GM12878 (cell line): ENCODE results near the gene STAT3. TPM values are rescaled to one million over a fixed set of nuclear protein-coding genes. Genes with fewer than 3 reads are reported as not detected.

Source experiments
- ATAC-seq: fragments of 200-7000 bp; cut with Tn5 transposase; 3 replicates; pipeline ENCODE4 v1.9.1; 2020; ENCODE audit warnings: mild to moderate bottlenecking, moderate library complexity
- BruUV-seq: library from RNA; stranded (reverse); fragments of 400-500 nt; replicated peaks from 2 replicates; lab custom pipeline; 2021; lab: Mats Ljungman, UMichigan
- CTCF ChIA-PET: fragments of 300-600 bp; sonication (Branson Sonifier 250); formaldehyde crosslinking; extraction: SDS; loops from one replicate; lab custom pipeline; 2021; ENCODE audit warnings: inconsistent platforms; lab: Yijun Ruan, JAX
- POLR2A ChIA-PET: fragments of 350-600 bp; formaldehyde crosslinking; extraction: SDS; loops from one replicate; lab custom pipeline; 2021; ENCODE audit warnings: inconsistent platforms; lab: Charles Lee
- RAD21 ChIA-PET: fragments of 300-600 bp; sonication (Branson Sonifier 250); formaldehyde crosslinking; loops from one replicate; lab custom pipeline; 2023; ENCODE audit warnings: antibody characterized with exemption; ENCODE audit not compliant: unreplicated experiment; lab: Charles Lee
- SMC1A ChIA-PET: fragments of 300-600 bp; sonication (Branson Sonifier 250); formaldehyde crosslinking; loops from one replicate; lab custom pipeline; 2023; ENCODE audit not compliant: unreplicated experiment, uncharacterized antibody; lab: Charles Lee
- DNase-seq: peaks from one replicate; pipeline ENCODE4 v3.0.0-alpha.2; 2011; ENCODE audit warnings: low read depth, low spot score
- FAIRE-seq: peaks from 3 replicates; lab custom pipeline; 2011; peaks lifted over from hg19 to GRCh38; lab: Jason Lieb, UNC
- H2AFZ ChIP-seq: 2 replicates; pipeline ENCODE4 v1.6.0; 2011; ENCODE audit warnings: low read depth, low read length, control low read depth; ENCODE audit not compliant: control insufficient read depth
- H3K27ac ChIP-seq: 2 replicates; pipeline ENCODE4 v1.5.1; 2011; ENCODE audit warnings: control low read depth; ENCODE audit not compliant: control insufficient read depth, insufficient read depth
- H3K27me3 ChIP-seq, 2 experiments: replicated peaks in 1 of 2; 2 replicates each; pipeline versions ENCODE4 v1.6.0 to v1.6.1; 2011; ENCODE audit warnings: low read length in 1 of 2; ENCODE audit not compliant: control insufficient read depth in 2 of 2, insufficient read depth in 2 of 2
- H3K36me3 ChIP-seq, 2 experiments: 2 replicates each; pipeline ENCODE4 v1.5.1; 2011; ENCODE audit warnings: low read length in 1 of 2; ENCODE audit not compliant: control insufficient read depth in 2 of 2, insufficient read depth in 2 of 2
- H3K4me1 ChIP-seq: 2 replicates; pipeline ENCODE4 v1.6.1; 2011; ENCODE audit warnings: mild to moderate bottlenecking, low read length, moderate library complexity, mixed read lengths; ENCODE audit not compliant: control insufficient read depth, insufficient read depth
- H3K4me2 ChIP-seq: 2 replicates; pipeline ENCODE4 v1.6.0; 2011; ENCODE audit warnings: control low read depth; ENCODE audit not compliant: control insufficient read depth, insufficient read depth
- H3K4me3 ChIP-seq: fragments of 200-600 bp; sonication (generic); 2 replicates; pipeline ENCODE4 v1.5.1; 2016
- H3K79me2 ChIP-seq: 2 replicates; pipeline ENCODE4 v1.6.0; 2011; ENCODE audit warnings: low read length; ENCODE audit not compliant: control insufficient read depth, insufficient read depth
- H3K9ac ChIP-seq: 2 replicates; pipeline ENCODE4 v1.8.0; 2011; ENCODE audit warnings: low read length, control low read depth, mixed read lengths; ENCODE audit not compliant: control insufficient read depth, insufficient read depth
- H3K9me3 ChIP-seq: replicated peaks from 3 replicates; pipeline ENCODE4 v1.5.1; 2011; ENCODE audit warnings: mild to moderate bottlenecking, low read length; ENCODE audit not compliant: control insufficient read depth, insufficient read depth
- H4K20me1 ChIP-seq: 2 replicates; pipeline ENCODE4 v1.6.0; 2011; ENCODE audit not compliant: control insufficient read depth, insufficient read depth
- KDM1A ChIP-seq: fragments of 200-600 bp; sonication (generic); IDR thresholded peaks from 2 replicates; pipeline ENCODE4 v1.6.1; 2016; ENCODE audit warnings: borderline replicate concordance
- MEF2B ChIP-seq: fragments of 450-650 bp; IDR thresholded peaks from 2 replicates; pipeline ENCODE4 v1.6.1; 2018; ENCODE audit warnings: mild to moderate bottlenecking, moderate library complexity; ENCODE audit not compliant: partially characterized antibody, poor library complexity, severe bottlenecking
- NR2F1 ChIP-seq: fragments of 450-650 bp; conservative IDR thresholded peaks from 2 replicates; pipeline ENCODE4 v1.6.1; 2017; ENCODE audit warnings: mild to moderate bottlenecking
- RCOR1 ChIP-seq: conservative IDR thresholded peaks from 2 replicates; pipeline ENCODE4 v1.6.1; 2012; ENCODE audit warnings: low read depth, low read length, improper control_type of control experiment
- RELA ChIP-seq: fragments of 450-650 bp; IDR thresholded peaks from 2 replicates; pipeline ENCODE4 v1.8.0; 2014; ENCODE audit warnings: borderline replicate concordance; ENCODE audit not compliant: partially characterized antibody
- SIN3A ChIP-seq: IDR thresholded peaks from 2 replicates; pipeline ENCODE4 v1.6.1; 2012; ENCODE audit warnings: low read depth, low read length, improper control_type of control experiment
- SREBF2 ChIP-seq: IDR thresholded peaks from 2 replicates; pipeline ENCODE4 v1.6.1; 2012; ENCODE audit warnings: mild to moderate bottlenecking, low read length
- STAT3 ChIP-seq: IDR thresholded peaks from 2 replicates; pipeline ENCODE4 v1.6.1; 2011; ENCODE audit warnings: low read depth, low read length, improper control_type of control experiment
- WGBS: methylation state at CpG from one replicate; pipeline ENCODE4 v1.1.6; 2016; ENCODE audit warnings: low lambda C conversion rate; ENCODE audit not compliant: insufficient replicate concordance, insufficient coverage; ENCODE audit errors: missing lambda C conversion rate; 5-methylcytosine and 5-hydroxymethylcytosine counted together
- in situ Hi-C: fragments of 300-500 bp; cut with MboI; formaldehyde crosslinking; loops from 9 replicates; pipeline ENCODE4 v1.14.3; 2018; ENCODE audit warnings: mixed read lengths
- intact Hi-C: fragments of 100-400 bp; cut with micrococcal nuclease; formaldehyde crosslinking; loops from one replicate; pipeline ENCODE4 v1.14.2; 2022; ENCODE audit not compliant: unreplicated experiment
- polyA plus RNA-seq, 11 experiments: library from polyadenylated mRNA; depleted of rRNA in 4 of 11; unstranded in 6 of 11; stranded (reverse) in 5 of 11; fragments of >200 nt; fragmentation: Nextera tagmentation in 4 of 11; fragmentation: Illumina TruSeq in 1 of 11; extraction: Ambion mirVana in 4 of 11; extraction: Trizol in 1 of 11; gene quantifications; 1 replicate in 1 of 11; 2 replicates in 10 of 11; pipeline versions ENCODE4 v1.2.1 to v1.2.3, GENCODE V29; 2011 to 2016; ENCODE audit warnings: inconsistent platforms in 2 of 11, missing spikeins in 2 of 11, low read depth in 1 of 11
- total RNA-seq, 4 experiments: library from RNA; depleted of rRNA in 3 of 4; stranded (reverse); fragments of >200 nt in 3 of 4; fragmentation: Illumina TruSeq in 1 of 4; extraction: Trizol in 1 of 4; gene quantifications; 2 replicates each; pipeline versions ENCODE4 v1.2.1 to v1.2.3, GENCODE V29; 2013 to 2021
- TF ChIP-seq, protein P1 (sequence below): fragments of 450-650 bp; IDR thresholded peaks from 2 replicates; pipeline ENCODE4 v1.6.1; 2016; ENCODE audit warnings: mild to moderate bottlenecking, moderate library complexity, borderline replicate concordance
- TF ChIP-seq, protein P2 (sequence below): IDR thresholded peaks from 2 replicates; pipeline ENCODE4 v1.6.1; 2012; ENCODE audit warnings: mild to moderate bottlenecking, low read depth, low read length
- TF ChIP-seq, protein P3 (sequence below): fragments of 150-350 bp; IDR thresholded peaks from 2 replicates; pipeline ENCODE4 v1.6.1; 2014; ENCODE audit warnings: mild to moderate bottlenecking, low read depth, low read length

The STAT3 gene
- total and polyA plus RNA-seq, 10 of the 15 experiments (the other 5 are each of a cell fraction or from before 2014, with no cell fraction given): 18.4 to 96.4 (median 60.9) TPM

DNA sequence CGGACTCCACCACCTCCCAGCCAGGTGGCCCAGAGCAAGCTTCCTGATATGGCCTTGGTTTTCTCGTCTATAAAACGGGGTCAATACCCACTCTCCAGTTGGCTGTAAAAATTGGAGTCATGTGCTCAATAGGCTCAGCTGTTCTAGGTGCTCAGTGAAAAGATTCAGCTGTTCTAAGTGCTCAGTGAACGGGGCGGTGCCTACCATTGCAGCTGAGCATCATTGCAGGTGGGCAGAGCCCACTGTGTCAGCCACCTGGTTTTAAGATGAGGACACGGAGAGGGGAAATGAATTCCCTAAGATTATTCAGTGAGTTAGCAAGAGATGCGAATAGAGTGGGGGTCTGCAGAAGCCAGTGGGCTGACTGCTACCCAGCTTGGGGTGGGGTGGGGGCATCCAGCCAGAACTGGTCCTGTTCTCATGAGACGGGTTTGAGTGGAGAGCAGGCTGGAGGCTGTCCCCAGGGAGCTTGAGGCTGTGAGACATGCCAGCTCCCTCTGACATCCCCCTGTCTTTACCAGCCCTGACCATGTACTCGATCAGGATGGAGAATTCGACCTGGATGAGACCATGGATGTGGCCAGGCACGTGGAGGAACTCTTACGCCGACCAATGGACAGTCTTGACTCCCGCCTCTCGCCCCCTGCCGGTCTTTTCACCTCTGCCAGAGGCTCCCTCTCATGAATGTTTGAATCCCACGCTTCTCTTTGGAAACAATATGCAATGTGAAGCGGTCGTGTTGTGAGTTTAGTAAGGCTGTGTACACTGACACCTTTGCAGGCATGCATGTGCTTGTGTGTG, 78.1 kb downstream of the STAT3 start:
- Histone ChIP-seq H3K27ac (no peak overlapping the region), H4K20me1 (no peaks in the 10 kb centered on the region), H3K4me3 (no peak overlapping the region), H3K36me3 (peaks cover 16 to 19% of the 10 kb centered on the region in 2 experiments; a peak in 3 of 4 replicates), H3K9ac (no peak overlapping the region), H3K27me3 (no peaks in the 10 kb centered on the region), H3K79me2 (no peaks in the 10 kb centered on the region), H3K9me3 (no peaks in the 10 kb centered on the region), H3K4me1 (peaks cover 37% of the 10 kb centered on the region), H2AFZ (no peak overlapping the region), H3K4me2 (no peak overlapping the region)
- WGBS: 87% methylated on average over 19 of the region's 19 CpGs
- in situ Hi-C loops (no loop called here), intact Hi-C loops (no loop called here)
- RAD21 ChIA-PET: interaction anchor here (2.2 to 21.1 kb wide), 2 partner anchors 88 to 93 kb away, joined by 5 to 373 read pairs; no protein-coding TSS in a partner anchor
- SMC1A ChIA-PET: interaction anchor here (0.8 to 23.8 kb wide), 2 partner anchors 88 to 89 kb away, joined by 3 to 528 read pairs; partner anchors contain the start of gene STAT3
- ATAC-seq (no peak), DNase-seq (no peak), FAIRE-seq (no peak)
- CTCF ChIA-PET: interaction anchor here (0.5 to 22.1 kb wide), 8 partner anchors 12 to 208 kb away, joined by 3 to 732 read pairs (median 3); no protein-coding TSS in a partner anchor
- no TSS peak for BruUV-seq
- POLR2A ChIA-PET: interaction anchor here (0.5 to 1.2 kb wide), 4 partner anchors 21 to 150 kb away, joined by 3 to 5 read pairs (median 5); partner anchors contain the start of gene STAT5A
- TF ChIP-seq STAT3 (no peak), SREBF2 (no peak), NR2F1 (no peak), RCOR1 (no peak), KDM1A (no peak), SIN3A (no peak), RELA (no peak), MEF2B (no peak)
- TF ChIP-seq, protein P1, sequence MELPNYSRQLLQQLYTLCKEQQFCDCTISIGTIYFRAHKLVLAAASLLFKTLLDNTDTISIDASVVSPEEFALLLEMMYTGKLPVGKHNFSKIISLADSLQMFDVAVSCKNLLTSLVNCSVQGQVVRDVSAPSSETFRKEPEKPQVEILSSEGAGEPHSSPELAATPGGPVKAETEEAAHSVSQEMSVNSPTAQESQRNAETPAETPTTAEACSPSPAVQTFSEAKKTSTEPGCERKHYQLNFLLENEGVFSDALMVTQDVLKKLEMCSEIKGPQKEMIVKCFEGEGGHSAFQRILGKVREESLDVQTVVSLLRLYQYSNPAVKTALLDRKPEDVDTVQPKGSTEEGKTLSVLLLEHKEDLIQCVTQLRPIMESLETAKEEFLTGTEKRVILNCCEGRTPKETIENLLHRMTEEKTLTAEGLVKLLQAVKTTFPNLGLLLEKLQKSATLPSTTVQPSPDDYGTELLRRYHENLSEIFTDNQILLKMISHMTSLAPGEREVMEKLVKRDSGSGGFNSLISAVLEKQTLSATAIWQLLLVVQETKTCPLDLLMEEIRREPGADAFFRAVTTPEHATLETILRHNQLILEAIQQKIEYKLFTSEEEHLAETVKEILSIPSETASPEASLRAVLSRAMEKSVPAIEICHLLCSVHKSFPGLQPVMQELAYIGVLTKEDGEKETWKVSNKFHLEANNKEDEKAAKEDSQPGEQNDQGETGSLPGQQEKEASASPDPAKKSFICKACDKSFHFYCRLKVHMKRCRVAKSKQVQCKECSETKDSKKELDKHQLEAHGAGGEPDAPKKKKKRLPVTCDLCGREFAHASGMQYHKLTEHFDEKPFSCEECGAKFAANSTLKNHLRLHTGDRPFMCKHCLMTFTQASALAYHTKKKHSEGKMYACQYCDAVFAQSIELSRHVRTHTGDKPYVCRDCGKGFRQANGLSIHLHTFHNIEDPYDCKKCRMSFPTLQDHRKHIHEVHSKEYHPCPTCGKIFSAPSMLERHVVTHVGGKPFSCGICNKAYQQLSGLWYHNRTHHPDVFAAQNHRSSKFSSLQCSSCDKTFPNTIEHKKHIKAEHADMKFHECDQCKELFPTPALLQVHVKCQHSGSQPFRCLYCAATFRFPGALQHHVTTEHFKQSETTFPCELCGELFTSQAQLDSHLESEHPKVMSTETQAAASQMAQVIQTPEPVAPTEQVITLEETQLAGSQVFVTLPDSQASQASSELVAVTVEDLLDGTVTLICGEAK: no peak
- TF ChIP-seq, protein P2, sequence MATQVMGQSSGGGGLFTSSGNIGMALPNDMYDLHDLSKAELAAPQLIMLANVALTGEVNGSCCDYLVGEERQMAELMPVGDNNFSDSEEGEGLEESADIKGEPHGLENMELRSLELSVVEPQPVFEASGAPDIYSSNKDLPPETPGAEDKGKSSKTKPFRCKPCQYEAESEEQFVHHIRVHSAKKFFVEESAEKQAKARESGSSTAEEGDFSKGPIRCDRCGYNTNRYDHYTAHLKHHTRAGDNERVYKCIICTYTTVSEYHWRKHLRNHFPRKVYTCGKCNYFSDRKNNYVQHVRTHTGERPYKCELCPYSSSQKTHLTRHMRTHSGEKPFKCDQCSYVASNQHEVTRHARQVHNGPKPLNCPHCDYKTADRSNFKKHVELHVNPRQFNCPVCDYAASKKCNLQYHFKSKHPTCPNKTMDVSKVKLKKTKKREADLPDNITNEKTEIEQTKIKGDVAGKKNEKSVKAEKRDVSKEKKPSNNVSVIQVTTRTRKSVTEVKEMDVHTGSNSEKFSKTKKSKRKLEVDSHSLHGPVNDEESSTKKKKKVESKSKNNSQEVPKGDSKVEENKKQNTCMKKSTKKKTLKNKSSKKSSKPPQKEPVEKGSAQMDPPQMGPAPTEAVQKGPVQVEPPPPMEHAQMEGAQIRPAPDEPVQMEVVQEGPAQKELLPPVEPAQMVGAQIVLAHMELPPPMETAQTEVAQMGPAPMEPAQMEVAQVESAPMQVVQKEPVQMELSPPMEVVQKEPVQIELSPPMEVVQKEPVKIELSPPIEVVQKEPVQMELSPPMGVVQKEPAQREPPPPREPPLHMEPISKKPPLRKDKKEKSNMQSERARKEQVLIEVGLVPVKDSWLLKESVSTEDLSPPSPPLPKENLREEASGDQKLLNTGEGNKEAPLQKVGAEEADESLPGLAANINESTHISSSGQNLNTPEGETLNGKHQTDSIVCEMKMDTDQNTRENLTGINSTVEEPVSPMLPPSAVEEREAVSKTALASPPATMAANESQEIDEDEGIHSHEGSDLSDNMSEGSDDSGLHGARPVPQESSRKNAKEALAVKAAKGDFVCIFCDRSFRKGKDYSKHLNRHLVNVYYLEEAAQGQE: no peak
- TF ChIP-seq, protein P3, sequence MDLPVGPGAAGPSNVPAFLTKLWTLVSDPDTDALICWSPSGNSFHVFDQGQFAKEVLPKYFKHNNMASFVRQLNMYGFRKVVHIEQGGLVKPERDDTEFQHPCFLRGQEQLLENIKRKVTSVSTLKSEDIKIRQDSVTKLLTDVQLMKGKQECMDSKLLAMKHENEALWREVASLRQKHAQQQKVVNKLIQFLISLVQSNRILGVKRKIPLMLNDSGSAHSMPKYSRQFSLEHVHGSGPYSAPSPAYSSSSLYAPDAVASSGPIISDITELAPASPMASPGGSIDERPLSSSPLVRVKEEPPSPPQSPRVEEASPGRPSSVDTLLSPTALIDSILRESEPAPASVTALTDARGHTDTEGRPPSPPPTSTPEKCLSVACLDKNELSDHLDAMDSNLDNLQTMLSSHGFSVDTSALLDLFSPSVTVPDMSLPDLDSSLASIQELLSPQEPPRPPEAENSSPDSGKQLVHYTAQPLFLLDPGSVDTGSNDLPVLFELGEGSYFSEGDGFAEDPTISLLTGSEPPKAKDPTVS: no peak
